NCI-H1105 treated with DMSO at 0.1 percent for 48 hours (cell line): Measurements from ENCODE around the gene UBE2R2.
A peak's percentile ranks its signal among the peaks of the same experiment; 100 is the strongest.

Experiments
- DNase-seq: peaks from one replicate; lab custom pipeline; 2025; lab: John Stamatoyannopoulos, UW

Gene UBE2R2

DNA sequence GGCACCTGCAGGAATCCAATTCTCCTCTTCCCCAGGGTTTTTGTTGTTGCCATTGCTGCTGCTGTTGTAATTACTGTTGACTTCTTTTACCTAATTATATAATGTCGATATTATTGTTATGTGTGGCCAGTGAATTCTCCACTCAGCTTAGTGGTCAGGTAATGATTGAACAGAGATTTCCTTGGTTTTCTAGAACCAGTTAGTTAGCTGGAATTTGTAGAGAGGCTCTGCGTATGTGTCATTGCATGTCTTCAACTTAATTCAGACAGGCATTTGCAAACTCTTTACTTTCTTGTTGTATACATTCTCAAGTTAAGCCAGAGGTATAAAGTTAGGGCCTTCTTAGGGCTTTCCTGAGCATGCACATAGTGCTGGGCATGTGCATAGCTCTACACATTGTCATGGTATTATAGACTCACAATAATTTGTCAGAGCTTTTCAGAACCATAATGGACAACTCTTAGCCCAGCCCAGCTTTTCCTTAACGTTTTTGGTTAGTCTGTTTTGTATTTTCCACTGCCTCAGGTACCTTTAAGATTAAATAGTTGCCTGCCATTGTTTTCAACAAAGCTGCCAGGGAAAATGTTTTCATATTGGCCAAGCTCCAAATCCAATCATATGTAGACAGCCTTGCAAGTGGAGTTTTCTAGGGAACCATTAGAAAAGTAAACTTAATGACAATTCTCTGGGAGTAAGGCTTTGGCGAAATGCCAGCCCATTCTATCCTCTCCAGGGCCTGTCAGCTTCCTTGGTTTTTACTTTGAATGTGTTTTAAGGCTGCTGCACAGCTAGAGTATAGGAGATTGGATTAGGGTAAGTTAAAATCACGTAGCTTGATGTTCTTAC lies 68.1 kb downstream of the UBE2R2 start:
- peak; percentile 97 for DNase-seq

DNA sequence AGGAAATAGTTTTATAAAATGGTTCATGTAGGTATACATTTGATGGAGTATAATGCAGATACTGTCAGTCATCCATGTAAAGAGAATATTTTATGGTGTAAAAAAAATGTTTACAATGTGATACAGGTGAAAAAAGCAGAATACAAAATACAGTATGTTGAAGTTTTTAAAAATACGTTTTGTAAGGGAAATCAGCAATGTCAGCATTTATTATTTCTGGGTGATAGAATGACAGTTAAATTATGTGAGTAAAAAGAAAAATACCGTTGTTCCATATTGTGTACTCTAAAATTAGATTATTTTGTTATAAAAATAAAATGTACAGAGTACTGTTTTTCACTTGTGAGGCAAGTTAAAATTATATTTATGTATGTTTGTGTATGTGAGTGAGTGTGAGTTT lies 69.0 kb downstream of the UBE2R2 start:
- no peak for DNase-seq

GRCh38 chr9:33893861-33894260 lies 76.9 kb downstream of the UBE2R2 start:
- DNase-seq = no peak

DNA sequence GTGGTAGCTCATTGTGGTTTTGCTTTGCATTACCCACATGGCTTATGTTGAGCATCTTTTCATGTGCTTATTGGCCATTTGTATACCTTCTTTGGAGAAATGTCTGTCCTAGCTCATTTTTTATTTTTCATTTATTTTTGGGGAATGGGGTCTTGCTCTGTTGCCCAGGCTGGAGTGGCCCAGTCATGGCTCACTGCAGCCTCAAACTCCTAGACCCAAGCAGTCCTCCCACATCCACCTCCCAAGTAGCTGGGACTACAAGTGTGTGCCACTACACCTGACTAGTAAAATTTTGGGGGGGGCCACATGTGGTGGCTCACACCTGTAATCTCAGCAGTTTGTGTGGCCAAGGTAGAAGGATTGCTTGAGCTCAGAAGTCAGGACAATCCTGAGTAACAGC lies 77.4 kb downstream of the UBE2R2 start:
- no peak for DNase-seq

- no peak for DNase-seq
Measured at GRCh38 chr9:33903157-33903780, 86.3 kb downstream of the UBE2R2 start.

GRCh38 chr9:33905137-33905536 lies 88.2 kb downstream of the UBE2R2 start:
- no peak for DNase-seq

DNA sequence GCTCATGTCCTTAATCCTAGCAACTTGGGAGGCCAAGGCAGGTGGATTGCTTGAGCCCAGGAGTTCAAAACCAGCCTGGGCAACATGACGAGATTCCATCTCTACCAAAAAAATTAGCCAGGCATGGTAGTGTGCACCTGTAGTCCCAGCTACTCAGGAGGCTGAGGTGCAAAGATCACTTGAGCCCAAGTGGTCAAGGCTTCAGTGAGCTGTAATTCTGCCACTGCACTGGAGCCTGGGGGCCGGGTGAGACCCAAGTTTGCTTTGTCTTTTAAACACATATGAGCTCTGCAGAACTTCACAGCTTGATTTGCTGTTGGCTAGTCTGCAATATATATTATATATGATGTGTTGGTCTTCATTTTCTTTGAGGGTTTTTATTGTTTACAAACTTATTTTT lies 89.8 kb downstream of the UBE2R2 start:
- DNase-seq = no peak

DNA sequence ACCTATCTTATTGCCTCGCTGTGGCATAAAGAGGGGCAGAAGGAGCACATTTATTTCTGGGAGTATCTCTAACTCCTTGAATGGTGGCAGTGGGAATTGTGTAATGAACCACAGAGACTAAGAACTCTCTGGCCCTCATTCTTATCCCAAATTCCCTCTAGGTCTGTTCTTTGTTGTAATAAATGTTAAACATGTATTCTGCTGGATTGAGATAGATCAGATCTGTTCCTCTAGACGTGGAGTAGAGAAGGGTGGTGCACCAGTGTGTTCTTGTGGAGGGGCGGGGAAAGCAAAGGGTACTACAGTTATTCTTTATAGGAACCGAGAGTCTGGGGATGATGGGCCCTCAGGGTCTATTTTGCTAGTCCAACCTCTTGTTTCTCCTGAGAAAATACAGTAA lies 90.4 kb downstream of the UBE2R2 start:
- no peak for DNase-seq

- no peak for DNase-seq
Measured at GRCh38 chr9:33908114-33908513, 91.2 kb downstream of the UBE2R2 start.

DNA sequence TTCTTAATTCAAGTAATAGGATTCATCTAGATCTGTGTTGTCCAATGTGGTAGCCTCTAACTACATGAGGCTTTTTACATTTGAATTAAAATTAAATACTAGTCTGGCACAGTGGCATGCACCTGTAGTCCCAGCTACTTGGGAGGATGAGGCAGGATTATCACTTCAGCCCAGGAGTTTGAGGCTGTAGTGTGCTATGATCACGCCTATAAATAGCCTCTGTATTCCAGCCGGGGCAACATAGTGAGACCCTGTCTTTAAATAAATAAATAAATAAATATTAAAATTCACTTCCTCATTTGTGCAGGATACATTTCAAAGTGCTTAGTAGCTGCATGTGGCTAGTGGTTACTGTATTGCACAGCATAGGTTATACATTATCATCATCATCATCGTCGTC lies 91.8 kb downstream of the UBE2R2 start:
- DNase-seq = no peak

GRCh38 chr9:33913541-33913940 lies 96.6 kb downstream of the UBE2R2 start:
- DNase-seq = no peak

DNA sequence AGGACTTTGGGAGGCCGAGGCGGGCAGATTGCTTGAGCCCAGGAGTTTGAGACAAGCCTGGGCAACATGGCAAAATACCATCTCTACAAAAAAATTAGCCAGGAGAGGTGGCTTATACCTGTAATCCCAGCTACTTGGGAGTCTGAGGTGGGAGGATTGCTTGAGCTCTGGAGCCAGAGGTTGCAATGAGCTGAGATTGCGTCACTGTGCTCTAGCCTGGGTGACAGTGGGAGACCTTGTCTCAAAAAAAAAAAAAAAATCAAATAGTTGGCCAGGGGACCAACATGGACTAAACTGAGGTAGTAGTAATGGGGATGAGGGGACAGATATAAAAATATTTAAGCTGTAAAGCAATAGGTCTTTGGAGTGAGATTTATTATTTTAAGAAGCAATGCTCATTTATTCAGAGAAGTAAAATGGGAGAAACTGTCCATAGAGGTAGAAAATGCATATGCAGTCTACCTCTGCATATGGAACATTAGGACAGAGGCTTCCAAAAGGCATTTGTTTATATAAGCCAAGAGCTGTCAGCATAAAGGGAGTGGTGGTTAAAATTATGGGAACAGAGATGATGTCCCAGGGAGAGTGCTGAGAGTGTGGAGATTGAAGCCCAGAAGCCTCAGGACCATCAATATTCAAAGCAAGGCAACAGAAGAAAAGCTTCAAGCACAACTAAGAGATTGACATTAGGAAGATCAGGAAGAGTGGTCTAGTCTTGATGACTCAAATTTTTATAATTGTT lies 98.1 kb downstream of the UBE2R2 start:
- DNase-seq = no peak

GRCh38 chr9:33917036-33917435 lies 100.1 kb downstream of the UBE2R2 start:
- no peak for DNase-seq

DNA sequence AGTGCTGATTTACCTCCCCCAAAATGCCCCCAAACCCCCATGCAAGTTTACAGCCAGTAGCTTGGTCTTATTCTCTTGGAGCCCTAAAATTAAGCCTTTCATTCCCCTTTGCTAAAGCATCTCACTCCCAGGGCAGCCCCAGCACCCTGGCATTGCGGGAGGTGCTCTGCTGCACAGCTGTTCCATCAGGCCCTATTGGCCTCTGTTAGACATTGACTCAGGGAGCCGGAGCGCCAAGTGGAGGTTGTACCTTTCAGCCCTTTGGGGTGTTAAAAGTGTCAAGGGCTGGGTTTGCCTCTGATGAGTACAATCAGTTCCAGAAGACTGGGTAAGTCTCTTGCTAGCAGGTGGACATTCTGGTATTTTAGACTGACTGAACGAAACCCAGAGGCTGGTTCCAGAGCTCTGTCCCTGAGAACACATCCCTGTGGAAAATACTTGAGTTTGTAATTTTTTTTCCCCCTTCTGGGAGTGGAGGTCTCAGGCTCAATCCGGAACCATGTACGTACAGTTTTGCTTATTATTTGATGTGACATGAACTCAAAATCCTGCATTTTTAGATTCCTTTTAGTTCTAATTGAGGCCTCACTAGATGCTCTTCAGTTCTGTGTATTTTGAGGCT lies 102.4 kb downstream of the UBE2R2 start:
- no peak for DNase-seq

GRCh38 chr9:33921967-33922895 lies 105.3 kb downstream of the UBE2R2 start:
- DNase-seq = peak; percentile 6

- no peak for DNase-seq
Measured at GRCh38 chr9:33923079-33923478, 106.1 kb downstream of the UBE2R2 start.

DNA sequence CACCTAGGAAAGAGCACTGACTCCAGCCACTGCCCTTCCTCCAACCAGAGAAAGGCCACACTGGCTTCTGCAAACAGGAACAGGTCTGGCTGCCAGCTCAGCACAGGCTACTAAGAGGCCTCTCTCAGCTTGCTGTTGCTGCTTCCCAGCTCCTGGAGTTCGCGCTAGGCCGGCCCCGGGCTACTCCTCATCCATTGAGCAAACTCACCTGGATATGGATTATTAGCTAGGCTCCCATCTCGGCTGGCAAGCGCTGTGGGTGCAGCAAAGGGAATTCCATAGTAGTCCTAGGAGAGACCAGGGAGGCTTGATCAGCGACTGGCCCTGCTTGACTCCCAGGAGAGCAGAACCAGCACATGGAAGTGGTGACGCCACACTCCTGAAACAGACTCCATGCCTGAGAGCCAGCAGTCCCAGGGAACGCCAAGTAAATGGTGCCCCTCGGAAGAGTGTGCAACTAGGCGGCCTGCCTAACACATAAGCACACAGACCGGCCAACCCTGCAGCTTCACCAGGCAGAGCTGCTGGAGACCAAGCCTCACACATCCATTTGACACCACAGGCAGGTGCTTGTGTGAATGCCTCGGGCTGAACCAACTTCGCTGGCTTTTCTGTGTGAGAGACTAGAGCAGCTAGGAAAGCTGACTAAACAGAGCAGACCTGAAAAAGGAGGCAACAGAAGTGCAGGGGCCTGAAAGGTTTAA lies 107.2 kb downstream of the UBE2R2 start:
- DNase-seq = no peak

- no peak for DNase-seq
Measured at GRCh38 chr9:33924978-33925797, 108.2 kb downstream of the UBE2R2 start.

- no peak for DNase-seq
Measured at GRCh38 chr9:33926746-33927485, 110.0 kb downstream of the UBE2R2 start.
